Measurements from ENCODE around the gene NIN. TPM values are rescaled to one million over a fixed set of nuclear protein-coding genes. Genes with fewer than 3 reads are reported as not detected.

Gene NIN, protein sequence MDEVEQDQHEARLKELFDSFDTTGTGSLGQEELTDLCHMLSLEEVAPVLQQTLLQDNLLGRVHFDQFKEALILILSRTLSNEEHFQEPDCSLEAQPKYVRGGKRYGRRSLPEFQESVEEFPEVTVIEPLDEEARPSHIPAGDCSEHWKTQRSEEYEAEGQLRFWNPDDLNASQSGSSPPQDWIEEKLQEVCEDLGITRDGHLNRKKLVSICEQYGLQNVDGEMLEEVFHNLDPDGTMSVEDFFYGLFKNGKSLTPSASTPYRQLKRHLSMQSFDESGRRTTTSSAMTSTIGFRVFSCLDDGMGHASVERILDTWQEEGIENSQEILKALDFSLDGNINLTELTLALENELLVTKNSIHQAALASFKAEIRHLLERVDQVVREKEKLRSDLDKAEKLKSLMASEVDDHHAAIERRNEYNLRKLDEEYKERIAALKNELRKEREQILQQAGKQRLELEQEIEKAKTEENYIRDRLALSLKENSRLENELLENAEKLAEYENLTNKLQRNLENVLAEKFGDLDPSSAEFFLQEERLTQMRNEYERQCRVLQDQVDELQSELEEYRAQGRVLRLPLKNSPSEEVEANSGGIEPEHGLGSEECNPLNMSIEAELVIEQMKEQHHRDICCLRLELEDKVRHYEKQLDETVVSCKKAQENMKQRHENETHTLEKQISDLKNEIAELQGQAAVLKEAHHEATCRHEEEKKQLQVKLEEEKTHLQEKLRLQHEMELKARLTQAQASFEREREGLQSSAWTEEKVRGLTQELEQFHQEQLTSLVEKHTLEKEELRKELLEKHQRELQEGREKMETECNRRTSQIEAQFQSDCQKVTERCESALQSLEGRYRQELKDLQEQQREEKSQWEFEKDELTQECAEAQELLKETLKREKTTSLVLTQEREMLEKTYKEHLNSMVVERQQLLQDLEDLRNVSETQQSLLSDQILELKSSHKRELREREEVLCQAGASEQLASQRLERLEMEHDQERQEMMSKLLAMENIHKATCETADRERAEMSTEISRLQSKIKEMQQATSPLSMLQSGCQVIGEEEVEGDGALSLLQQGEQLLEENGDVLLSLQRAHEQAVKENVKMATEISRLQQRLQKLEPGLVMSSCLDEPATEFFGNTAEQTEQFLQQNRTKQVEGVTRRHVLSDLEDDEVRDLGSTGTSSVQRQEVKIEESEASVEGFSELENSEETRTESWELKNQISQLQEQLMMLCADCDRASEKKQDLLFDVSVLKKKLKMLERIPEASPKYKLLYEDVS (N-terminal part only)
- total RNA-seq (2012; rRNA removed) (98.4 and 99.2 TPM in 2 replicates), polyA plus RNA-seq (2012; rRNA removed) (13.8 and 15.2 TPM in 2 replicates), Bru-seq, nascent RNA (percentile 84 among the genes with signal in this experiment), BruChase-seq, experiment 1, labeled RNA remaining after a 6-hour chase (percentile 83 among the genes with signal in this experiment), BruChase-seq, experiment 2, labeled RNA remaining after a 2-hour chase (percentile 86 among the genes with signal in this experiment)
- 4.7 and 7.3 TPM in 2 replicates for polyA plus RNA-seq (2012; cell fraction: cytosol; rRNA removed)
- 4.4 and 13.1 TPM in 2 replicates for polyA plus RNA-seq (2012; cell fraction: nucleus; rRNA removed; ENCODE audit: low replicate concordance)
- long read RNA-seq, full-length matches to known transcripts = 3 of 38 reads
- long read RNA-seq, partial matches to known transcripts = 29 of 38 reads
- long read RNA-seq, other reads (novel, unspliced or antisense) = 6 of 38 reads

- H3K23ac ChIP-seq (ENCODE audit: low read depth, low read length) = peak within 1 kb of the TSS; percentile 96
- ChIA-PET POLR2A (ENCODE audit: unreplicated experiment) (no interaction called here), CTCF (interaction anchor here (0.5 to 1.5 kb wide), 2 partner anchors 29 to 186 kb away, joined by 3 to 4 read pairs; no protein-coding TSS in a partner anchor)
- peaks cover 21 to 42% of the 10 kb centered on the region in 2 experiments for H3K79me1 ChIP-seq (ENCODE audit: low read depth in 1 of 2, low read length in 2 of 2)
- peak within 1 kb of the TSS; percentile 61 for H3K56ac ChIP-seq (ENCODE audit: extremely low read depth, insufficient read depth, low read length)
- H3K27ac ChIP-seq (ENCODE audit: insufficient read depth, low read length) = peak within 1 kb of the TSS; percentile 73
- H3K4me2 ChIP-seq (ENCODE audit: low read depth, low read length) = peak within 1 kb of the TSS; percentile 94
- peak within 1 kb of the TSS; percentile 41 for H3K4ac ChIP-seq (ENCODE audit: low read depth, low read length)
- 3% methylated on average over 11 of the region's 97 CpGs; no CpG with 5 or more reads in 1 of the 2 experiments for WGBS, 2 experiments (ENCODE audit: extremely low coverage in 2 of 2, insufficient read length in 1 of 2)
- peak within 1 kb of the TSS; percentile 52 for H2BK120ac ChIP-seq (ENCODE audit: low read depth, low read length)
- peak within 1 kb of the TSS; percentile 15 for H2AK5ac ChIP-seq (ENCODE audit: low read depth, low read length)
- peak within 1 kb of the TSS; percentile 85; the same call in 2 of the 3 replicates for H2BK15ac ChIP-seq (ENCODE audit: low read depth, low read length)
- DNase-seq (peak; percentile 73), ATAC-seq (ENCODE audit: low read depth) (peak; percentile 98)
- peaks cover 16% of the 10 kb centered on the region for H3K4me1 ChIP-seq (ENCODE audit: control insufficient read depth, insufficient read depth, low read length)
- no peak within 1 kb of the TSS for H2BK20ac ChIP-seq (ENCODE audit: low read depth, low read length)
- no peaks in the 10 kb centered on the region for H3K27me3 ChIP-seq (ENCODE audit: control insufficient read depth, insufficient read depth, low read length)
- H4K20me1 ChIP-seq (ENCODE audit: insufficient read depth, low read length) = peaks cover 35% of the 10 kb centered on the region
- in situ Hi-C loops (cut with MboI; ENCODE audit: low sequenced_read_pairs) = no loop called here
- peak within 1 kb of the TSS; percentile 33 for H3K14ac ChIP-seq (replicated peaks; ENCODE audit: low read depth, low read length)
- intact Hi-C loops (cut with micrococcal nuclease) = loop anchor here (2.0 kb wide), 2 partner anchors 30 to 36 kb away; no protein-coding TSS in a partner anchor
- H3K36me3 ChIP-seq (ENCODE audit: control insufficient read depth, insufficient read depth, low read length) = no peaks in the 10 kb centered on the region; the same call in 1 of the 2 replicates
- TF ChIP-seq, protein P1, sequence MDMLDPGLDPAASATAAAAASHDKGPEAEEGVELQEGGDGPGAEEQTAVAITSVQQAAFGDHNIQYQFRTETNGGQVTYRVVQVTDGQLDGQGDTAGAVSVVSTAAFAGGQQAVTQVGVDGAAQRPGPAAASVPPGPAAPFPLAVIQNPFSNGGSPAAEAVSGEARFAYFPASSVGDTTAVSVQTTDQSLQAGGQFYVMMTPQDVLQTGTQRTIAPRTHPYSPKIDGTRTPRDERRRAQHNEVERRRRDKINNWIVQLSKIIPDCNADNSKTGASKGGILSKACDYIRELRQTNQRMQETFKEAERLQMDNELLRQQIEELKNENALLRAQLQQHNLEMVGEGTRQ (IDR thresholded peaks at IDR 0.05; ENCODE audit: low read depth, low read length) = no peak
- TF ChIP-seq MXI1 (IDR thresholded peaks at IDR 0.05; ENCODE audit: borderline replicate concordance, low read depth, low read length) = 0 out of 2 replicates have a peak, but pooled peaks have one; percentile 11
- no peaks in the 10 kb centered on the region for H3K9me3 ChIP-seq (ENCODE audit: control insufficient read depth, insufficient read depth, low read length)
- peak within 1 kb of the TSS; percentile 73 for H3K4me3 ChIP-seq (ENCODE audit: insufficient read depth, low read depth, low read length)
- peak within 1 kb of the TSS; percentile 91 for H2AK9ac ChIP-seq (replicated peaks; ENCODE audit: low read depth, low read length, poor library complexity)
- H3K18ac ChIP-seq (ENCODE audit: low read depth, low read length) = no peak within 1 kb of the TSS; the same call in 1 of the 2 replicates
- peak within 1 kb of the TSS; percentile 61 for H2BK5ac ChIP-seq (ENCODE audit: low read depth, low read length, poor library complexity, severe bottlenecking)
- peak within 1 kb of the TSS; percentile 74 to 82; a peak in 2 of 4 replicates for H4K8ac ChIP-seq (ENCODE audit: low read depth in 2 of 2, low read length in 2 of 2)
- no TSS peak for BruUV-seq (replicated peaks)
- peak within 1 kb of the TSS; percentile 97 for H2AFZ ChIP-seq (replicated peaks; ENCODE audit: low read length, poor library complexity)
- H3K9ac ChIP-seq (ENCODE audit: low read depth, low read length) = peak within 1 kb of the TSS; percentile 72
- H3K9me1 ChIP-seq (ENCODE audit: insufficient read depth, low read length) = peaks cover 15% of the 10 kb centered on the region
- H4K91ac ChIP-seq (ENCODE audit: insufficient read depth, low read depth, low read length) = peak within 1 kb of the TSS; percentile 65
- H4K5ac ChIP-seq (ENCODE audit: low read depth, low read length) = peak within 1 kb of the TSS; percentile 14; the same call in 1 of the 2 replicates
- dilution Hi-C loops (cut with HindIII; ENCODE audit: low sequenced_read_pairs, unreplicated experiment) = no loop called here
Observed at GRCh38 chr14:50830932-50831725, at the start of gene NIN. Gene NIN (minus strand): TSS chr14:50831162. CDS start chr14:50822056, 9,106 bp downstream.
